Right lobe of liver (tissue), 6 donors: Measurements from ENCODE around the gene INTS12. TPM values are rescaled to one million over a fixed set of nuclear protein-coding genes. Genes with fewer than 3 reads are reported as not detected.

Experiments used
- ATAC-seq, 4 donors: fragments of 200-7000 bp; cut with Tn5 transposase; one replicate each; pipeline ENCODE4 v1.9.1; 2020; ENCODE audit warnings: mild to moderate bottlenecking in 4 of 4, moderate library complexity in 4 of 4
- DNase-seq, 3 donors: peaks; one replicate each; pipeline ENCODE4 v3.0.0-alpha.2; 2020
- H3K27ac ChIP-seq, 3 donors: fragments of 200-600 bp; one replicate each; pipeline ENCODE4 v1.8.0; 2022
- H3K27me3 ChIP-seq, 2 donors: fragments of 200-600 bp; one replicate each; pipeline ENCODE4 v1.8.0; 2022
- H3K36me3 ChIP-seq, 4 donors: fragments of 200-600 bp; sonication (generic) in 1 of 4; one replicate each; pipeline versions ENCODE4 v1.5.1 to v1.8.0; 2017 to 2022; ENCODE audit warnings: control low read depth in 1 of 4
- H3K4me1 ChIP-seq, 4 donors: fragments of 200-600 bp; sonication (generic) in 1 of 4; one replicate each; pipeline versions ENCODE4 v1.5.1 to v1.8.0; 2017 to 2022; ENCODE audit warnings: control low read depth in 1 of 4
- H3K4me3 ChIP-seq, 3 donors: fragments of 200-600 bp; one replicate each; pipeline ENCODE4 v1.8.0; 2022
- H3K9me3 ChIP-seq, 4 donors: fragments of 200-600 bp; sonication (generic) in 1 of 4; one replicate each; pipeline versions ENCODE4 v1.5.1 to v1.8.0; 2017 to 2022; ENCODE audit warnings: control low read depth in 1 of 4
- POLR2A ChIP-seq: fragments of 450-650 bp; IDR thresholded peaks from one replicate; pipeline ENCODE4 v1.6.1; 2017; ENCODE audit warnings: antibody characterized with exemption, mild to moderate bottlenecking
- WGBS: methylation state at CpG from one replicate; pipeline ENCODE4 v1.1.6; 2018; ENCODE audit warnings: low coverage, low lambda C conversion rate; ENCODE audit not compliant: insufficient coverage; ENCODE audit errors: missing lambda C conversion rate; 5-methylcytosine and 5-hydroxymethylcytosine counted together
- intact Hi-C, 2 donors: fragments of 100-400 bp; cut with DNase I; formaldehyde crosslinking; loops; one replicate each; pipeline versions ENCODE4 v1.11.2 to v1.14.1; 2022
- total RNA-seq, 6 experiments: library from RNA; depleted of rRNA in 2 of 6; stranded (reverse); fragments of >200 nt in 2 of 6; fragmentation: NEBNext Ultra II Directional in 3 of 6; extraction: Animal tissue kit (Norgen Biotek cat#: 25700) in 3 of 6; gene quantifications; one replicate each; pipeline versions ENCODE4 v1.1.0 to v1.2.4, GENCODE V29; 2016 to 2023
- TF ChIP-seq, protein P1 (sequence below), 4 donors: fragments of 200-600 bp in 3 of 4; fragments of 450-650 bp in 1 of 4; IDR thresholded peaks; one replicate each; pipeline versions ENCODE4 v1.5.1 to v1.8.0; 2016 to 2022; ENCODE audit warnings: antibody characterized with exemption in 4 of 4, mild to moderate bottlenecking in 2 of 4
- donor health status: DM: no; HTN: yes; CAD: no.
- donor health status: DM: no; HTN: no; CAD: no.
- donor health status: DM: no; HTN: no; CAD: no.
- donor health status: DM: no; HTN: yes; CAD: no.
- donor health status: DM: no; HTN: yes; CAD: no.

Gene INTS12
- total RNA-seq, 6 experiments from 2014 or later: 9.3 to 19.0 (median 12.5) TPM

DNA sequence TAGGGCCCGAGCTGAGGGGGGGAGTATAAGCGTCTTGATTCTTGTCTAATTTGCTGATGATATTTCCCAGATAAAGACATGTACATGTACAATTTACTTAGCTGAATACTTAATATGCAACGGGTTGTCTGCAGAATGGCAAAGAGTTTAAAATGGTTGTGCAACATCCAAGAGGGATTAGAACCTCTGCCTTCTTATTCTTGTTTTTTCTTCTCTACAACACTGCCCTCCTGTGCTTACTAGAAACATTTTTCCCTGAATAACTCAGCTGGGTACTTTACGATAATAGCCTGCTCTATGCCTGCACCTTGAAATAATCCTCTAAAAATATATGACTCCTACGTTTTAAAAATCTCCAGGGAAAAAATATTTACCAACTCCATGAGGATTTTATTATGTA lies 41.8 kb downstream of the INTS12 start:
- no peak overlapping the region for H3K27ac ChIP-seq
- H3K4me3 ChIP-seq: no peak overlapping the region
- no peaks in the 10 kb centered on the region for H3K4me1 ChIP-seq
- DNase-seq (no peak), ATAC-seq (peak; percentile 93 to 98 (median 96))
- H3K27me3 ChIP-seq: no peaks in the 10 kb centered on the region
- H3K9me3 ChIP-seq: no peaks in the 10 kb centered on the region
- WGBS: 38% methylated on average over 5 of the region's 5 CpGs
- intact Hi-C loops: loop anchor here in 1 of 2 donors (10.0 kb wide), 1 partner anchor 142 kb away; no protein-coding TSS in a partner anchor
- TF ChIP-seq, protein P1, sequence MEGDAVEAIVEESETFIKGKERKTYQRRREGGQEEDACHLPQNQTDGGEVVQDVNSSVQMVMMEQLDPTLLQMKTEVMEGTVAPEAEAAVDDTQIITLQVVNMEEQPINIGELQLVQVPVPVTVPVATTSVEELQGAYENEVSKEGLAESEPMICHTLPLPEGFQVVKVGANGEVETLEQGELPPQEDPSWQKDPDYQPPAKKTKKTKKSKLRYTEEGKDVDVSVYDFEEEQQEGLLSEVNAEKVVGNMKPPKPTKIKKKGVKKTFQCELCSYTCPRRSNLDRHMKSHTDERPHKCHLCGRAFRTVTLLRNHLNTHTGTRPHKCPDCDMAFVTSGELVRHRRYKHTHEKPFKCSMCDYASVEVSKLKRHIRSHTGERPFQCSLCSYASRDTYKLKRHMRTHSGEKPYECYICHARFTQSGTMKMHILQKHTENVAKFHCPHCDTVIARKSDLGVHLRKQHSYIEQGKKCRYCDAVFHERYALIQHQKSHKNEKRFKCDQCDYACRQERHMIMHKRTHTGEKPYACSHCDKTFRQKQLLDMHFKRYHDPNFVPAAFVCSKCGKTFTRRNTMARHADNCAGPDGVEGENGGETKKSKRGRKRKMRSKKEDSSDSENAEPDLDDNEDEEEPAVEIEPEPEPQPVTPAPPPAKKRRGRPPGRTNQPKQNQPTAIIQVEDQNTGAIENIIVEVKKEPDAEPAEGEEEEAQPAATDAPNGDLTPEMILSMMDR (IDR thresholded peaks at IDR 0.05): peak; percentile 43 to 74 (median 50)
- no peak for TF ChIP-seq POLR2A
- H3K36me3 ChIP-seq: no peaks in the 10 kb centered on the region

DNA sequence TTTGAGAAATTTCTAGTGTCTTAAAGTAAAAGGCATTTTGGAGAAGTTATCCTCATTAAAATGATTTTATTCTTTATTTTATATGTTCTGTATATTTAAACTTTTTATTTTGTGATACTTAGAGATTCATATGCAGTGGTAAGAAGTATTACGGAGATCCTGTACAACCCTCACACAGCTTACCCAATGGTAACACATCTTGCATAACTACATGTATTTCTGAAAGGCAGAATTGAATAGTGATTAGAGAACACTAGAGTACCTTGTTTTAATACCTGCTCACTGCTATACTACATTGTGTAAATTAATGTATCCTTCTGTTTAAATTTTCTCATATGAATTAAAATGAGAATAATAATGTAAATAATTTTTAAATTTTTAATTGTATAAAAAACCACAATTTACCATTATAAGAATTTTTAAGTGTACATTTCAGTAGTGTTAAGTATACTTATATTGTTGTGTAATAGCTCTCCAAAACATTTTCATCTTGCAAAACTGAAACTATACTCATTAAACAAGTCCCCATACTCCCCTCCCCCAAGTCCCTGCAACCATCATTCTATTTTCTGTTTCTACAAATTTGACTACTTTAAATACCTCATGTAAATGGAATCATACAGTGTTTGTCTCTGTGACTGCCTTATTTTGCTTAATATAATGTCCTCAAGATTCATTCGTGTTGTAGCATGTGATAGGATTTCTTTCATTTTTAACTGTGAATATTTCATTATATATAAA lies 45.4 kb downstream of the INTS12 start:
- Histone ChIP-seq H3K27me3 (no peaks in the 10 kb centered on the region), H3K36me3 (no peaks in the 10 kb centered on the region), H3K4me3 (no peak overlapping the region), H3K4me1 (no peaks in the 10 kb centered on the region), H3K27ac (no peak overlapping the region), H3K9me3 (no peaks in the 10 kb centered on the region)
- no peak for TF ChIP-seq POLR2A
- TF ChIP-seq, protein P1 (IDR thresholded peaks at IDR 0.05): no peak
- DNase-seq: no peak
- ATAC-seq: no peak
- WGBS: 66% methylated on average over 2 of the region's 2 CpGs
- intact Hi-C loops: loop anchor here in 1 of 2 donors (10.0 kb wide), 1 partner anchor 138 kb away; no protein-coding TSS in a partner anchor

DNA sequence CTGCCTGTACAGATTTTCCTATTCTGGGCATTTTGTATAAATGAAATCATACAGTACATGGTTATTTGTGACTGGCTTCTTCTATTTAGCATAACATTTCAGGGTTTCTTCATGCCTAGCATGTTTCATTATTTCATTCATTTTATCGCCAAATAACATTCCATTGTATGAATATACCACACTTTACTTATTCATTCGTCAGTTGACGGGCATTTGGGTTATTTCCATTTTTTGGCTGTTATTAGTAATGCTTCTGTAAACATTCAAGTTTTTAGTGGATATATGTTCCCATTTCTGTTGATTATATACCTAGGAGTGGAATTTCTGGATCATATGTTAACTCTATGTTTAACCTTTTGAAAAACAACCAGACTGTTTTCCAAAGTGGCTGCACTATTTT lies 47.5 kb downstream of the INTS12 start:
- ATAC-seq (no peak), DNase-seq (no peak)
- Histone ChIP-seq H3K36me3 (no peaks in the 10 kb centered on the region), H3K27me3 (no peaks in the 10 kb centered on the region), H3K9me3 (no peaks in the 10 kb centered on the region), H3K4me1 (peaks cover 0 to 2% (median 0%) of the 10 kb centered on the region in 4 donors), H3K4me3 (no peak overlapping the region), H3K27ac (no peak overlapping the region)
- TF ChIP-seq, protein P1 (IDR thresholded peaks at IDR 0.05): no peak
- TF ChIP-seq POLR2A: no peak
- 64% methylated on average over 2 of the region's 3 CpGs for WGBS
- intact Hi-C loops: loop anchor here in 1 of 2 donors (10.0 kb wide), 1 partner anchor 136 kb away; no protein-coding TSS in a partner anchor

DNA sequence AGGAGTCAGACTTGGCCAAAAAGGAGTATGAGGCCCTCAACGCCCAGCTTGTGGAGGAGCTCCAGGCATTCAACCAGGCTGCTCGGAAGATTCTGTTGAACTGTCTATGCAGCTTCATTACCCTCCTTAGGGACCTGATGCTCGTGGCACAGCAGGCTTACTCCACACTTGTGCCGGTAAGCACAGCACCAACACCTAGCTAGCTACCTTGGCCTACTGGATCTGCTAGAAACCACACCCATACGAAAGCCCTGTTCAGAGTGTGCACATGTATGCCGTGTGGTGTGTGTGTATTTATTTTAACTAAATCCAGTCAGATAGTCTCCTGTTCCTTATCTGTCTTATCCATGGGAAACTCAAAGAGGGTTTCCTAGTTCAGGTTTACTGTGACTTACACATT lies 49.3 kb downstream of the INTS12 start:
- no peaks in the 10 kb centered on the region for H3K27me3 ChIP-seq
- H3K4me3 ChIP-seq: no peak overlapping the region
- ATAC-seq (no peak), DNase-seq (no peak)
- peaks cover 0 to 2% (median 0%) of the 10 kb centered on the region in 4 donors for H3K4me1 ChIP-seq
- H3K36me3 ChIP-seq: no peaks in the 10 kb centered on the region
- intact Hi-C loops: no loop called here
- WGBS: 72% methylated on average over 2 of the region's 6 CpGs
- no peak overlapping the region for H3K27ac ChIP-seq
- no peaks in the 10 kb centered on the region for H3K9me3 ChIP-seq
- TF ChIP-seq, protein P1 (IDR thresholded peaks at IDR 0.05): no peak
- no peak for TF ChIP-seq POLR2A
